Measurements from ENCODE around the gene COPS8. TPM values are rescaled to one million over a fixed set of nuclear protein-coding genes. Genes with fewer than 3 reads are reported as not detected.

The COPS8 gene
- total and polyA plus RNA-seq, 2 of the 8 experiments (the other 6 are each of a cell fraction or from before 2014, with no cell fraction given) = 59.3 to 67.5 TPM

DNA sequence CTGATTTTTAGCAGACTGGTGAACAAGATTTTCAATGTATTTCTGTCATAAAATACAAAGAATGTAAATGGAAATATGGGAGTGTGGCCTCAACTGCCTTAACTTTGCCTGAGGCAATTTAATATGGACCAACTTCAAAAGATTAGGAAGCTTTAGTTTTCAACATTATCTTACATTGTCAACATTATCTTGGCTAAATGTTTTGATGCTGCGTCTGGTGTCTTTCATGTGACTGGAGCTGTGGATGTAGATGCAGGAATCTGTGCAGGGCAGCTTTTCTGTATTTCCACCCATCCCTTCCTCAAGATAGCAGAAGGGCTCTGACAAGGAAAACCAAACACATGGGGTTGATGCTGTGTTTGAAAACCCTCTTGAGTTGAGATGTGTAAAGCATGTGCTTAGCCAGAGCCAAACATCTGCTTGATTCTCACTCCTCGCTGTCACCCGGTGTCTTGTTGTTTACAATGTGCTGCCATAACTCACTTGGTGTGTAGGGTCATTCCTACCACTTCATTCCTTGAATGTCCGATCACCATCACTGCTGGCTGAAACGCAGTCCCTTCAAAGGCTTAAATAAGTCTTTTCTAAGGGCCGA, 33.0 kb downstream of the COPS8 start (continued):
- TF ChIP-seq PHF8 (conservative IDR thresholded peaks at IDR 0.05; ENCODE audit: low read depth, low read length) (no peak), ASH2L (IDR thresholded peaks at IDR 0.05; ENCODE audit: low read length) (no peak), CHD1 (IDR thresholded peaks at IDR 0.05; ENCODE audit: low read depth, low read length) (no peak), CHD7 (IDR thresholded peaks at IDR 0.05; ENCODE audit: insufficient replicate concordance, low read length) (no peak), SIN3A (conservative IDR thresholded peaks at IDR 0.05 in 1 of 2, IDR thresholded peaks at IDR 0.05 in 1 of 2; ENCODE audit: low read depth in 1 of 2, low read length in 2 of 2) (no peak), CTBP2 (IDR thresholded peaks at IDR 0.05; ENCODE audit: borderline replicate concordance, insufficient read depth, insufficient read length, low read length) (no peak)

Measured in H1 (cell line).